H9 (cell line): ENCODE measurements around the gene HMMR. TPM values are rescaled to one million over a fixed set of nuclear protein-coding genes. Genes with fewer than 3 reads are reported as not detected.

Source experiments
- DNase-seq: peaks from one replicate; pipeline ENCODE4 v3.0.0-alpha.2; 2017
- H2AFZ ChIP-seq: one replicate; pipeline ENCODE4 v1.6.1; 2013; ENCODE audit warnings: mild to moderate bottlenecking, low read length, control low read depth, moderate library complexity
- H2AK5ac ChIP-seq: 2 replicates; pipeline ENCODE4 v1.6.1; 2013; ENCODE audit warnings: low read length, control low read depth, mixed read lengths; ENCODE audit not compliant: insufficient read length
- H2BK120ac ChIP-seq: one replicate; pipeline ENCODE4 v1.6.1; 2013; ENCODE audit warnings: low read depth, mild to moderate bottlenecking, low read length, control low read depth, inconsistent platforms; ENCODE audit not compliant: poor library complexity, severe bottlenecking
- H2BK12ac ChIP-seq: 2 replicates; pipeline ENCODE4 v1.6.1; 2013; ENCODE audit warnings: low read length, control low read depth, mixed read lengths, low read depth; ENCODE audit not compliant: insufficient read length
- H2BK15ac ChIP-seq: 2 replicates; pipeline ENCODE4 v1.6.1; 2013; ENCODE audit warnings: low read depth, low read length, control low read depth
- H2BK20ac ChIP-seq: one replicate; pipeline ENCODE4 v1.6.1; 2013; ENCODE audit warnings: low read depth, mild to moderate bottlenecking, low read length, control low read depth, inconsistent platforms; ENCODE audit not compliant: poor library complexity, severe bottlenecking
- H2BK5ac ChIP-seq: 2 replicates; pipeline ENCODE4 v1.6.1; 2013; ENCODE audit warnings: low read length, control low read depth, mixed read lengths; ENCODE audit not compliant: insufficient read length
- H3K14ac ChIP-seq: 2 replicates; pipeline ENCODE4 v1.6.1; 2013; ENCODE audit warnings: low read length, control low read depth; ENCODE audit not compliant: insufficient read depth
- H3K18ac ChIP-seq: 2 replicates; pipeline ENCODE4 v1.6.1; 2013; ENCODE audit warnings: low read depth, mild to moderate bottlenecking, mixed read lengths, low read length, control low read depth; ENCODE audit not compliant: insufficient read length
- H3K23ac ChIP-seq: 2 replicates; pipeline ENCODE4 v1.6.1; 2013; ENCODE audit warnings: low read length, control low read depth, mixed read lengths, low read depth; ENCODE audit not compliant: insufficient read length
- H3K23me2 ChIP-seq: 2 replicates; pipeline ENCODE4 v1.6.1; 2013; ENCODE audit warnings: low read depth, mild to moderate bottlenecking, mixed read lengths, low read length, control low read depth; ENCODE audit not compliant: insufficient read length, poor library complexity, severe bottlenecking
- H3K27ac ChIP-seq: 2 replicates; pipeline ENCODE4 v1.5.1; 2013; ENCODE audit warnings: low read length, control low read depth, mixed read lengths, low read depth; ENCODE audit not compliant: insufficient read length
- H3K27me3 ChIP-seq: 2 replicates; pipeline ENCODE4 v1.6.1; 2013; ENCODE audit warnings: low read length, control low read depth, inconsistent platforms; ENCODE audit not compliant: insufficient read depth
- H3K4ac ChIP-seq: 2 replicates; pipeline ENCODE4 v1.6.1; 2013; ENCODE audit warnings: low read depth, mild to moderate bottlenecking, control low read depth, inconsistent platforms, low read length, moderate library complexity
- H3K4me1 ChIP-seq: 2 replicates; pipeline ENCODE4 v1.6.1; 2013; ENCODE audit warnings: low read length, control low read depth, inconsistent platforms; ENCODE audit not compliant: insufficient read depth
- H3K4me2 ChIP-seq: 2 replicates; pipeline ENCODE4 v1.6.1; 2013; ENCODE audit warnings: low read length, control low read depth, mixed read lengths; ENCODE audit not compliant: insufficient read length, insufficient read depth
- H3K56ac ChIP-seq: 2 replicates; pipeline ENCODE4 v1.6.1; 2013; ENCODE audit warnings: low read depth, mild to moderate bottlenecking, mixed read lengths, low read length, control low read depth; ENCODE audit not compliant: insufficient read length
- H3K79me1 ChIP-seq: 2 replicates; pipeline ENCODE4 v1.6.1; 2013; ENCODE audit warnings: low read depth, mild to moderate bottlenecking, moderate library complexity, low read length, control low read depth, inconsistent platforms; ENCODE audit not compliant: insufficient read depth, poor library complexity, severe bottlenecking
- H3K79me2 ChIP-seq: 2 replicates; pipeline ENCODE4 v1.6.1; 2013; ENCODE audit warnings: low read length, control low read depth, inconsistent platforms; ENCODE audit not compliant: insufficient read depth
- H3K9ac ChIP-seq: 2 replicates; pipeline ENCODE4 v1.6.1; 2013; ENCODE audit warnings: low read length, control low read depth, mixed read lengths; ENCODE audit not compliant: insufficient read length; ENCODE audit errors: extremely low read depth
- H3K9me3 ChIP-seq: one replicate; pipeline ENCODE4 v1.6.1; 2013; ENCODE audit warnings: low read depth, low read length, inconsistent platforms; ENCODE audit not compliant: control insufficient read depth
- H3T11ph ChIP-seq: one replicate; pipeline ENCODE4 v1.6.1; 2013; ENCODE audit warnings: mild to moderate bottlenecking, low read length, control low read depth, inconsistent platforms
- H4K20me1 ChIP-seq: one replicate; pipeline ENCODE4 v1.6.1; 2013; ENCODE audit not compliant: control insufficient read depth, insufficient read length, insufficient read depth
- H4K5ac ChIP-seq: 2 replicates; pipeline ENCODE4 v1.6.1; 2013; ENCODE audit warnings: low read depth, mild to moderate bottlenecking, mixed read lengths, low read length, control low read depth; ENCODE audit not compliant: insufficient read length
- H4K8ac ChIP-seq: replicated peaks from 2 replicates; pipeline ENCODE4 v1.6.1; 2013; ENCODE audit warnings: low read length, control low read depth, mixed read lengths, low read depth; ENCODE audit not compliant: insufficient read length
- H4K91ac ChIP-seq: 2 replicates; pipeline ENCODE4 v1.6.1; 2013; ENCODE audit warnings: low read depth, mild to moderate bottlenecking, moderate library complexity, mixed read lengths, low read length, control low read depth; ENCODE audit not compliant: insufficient read length
- H3K27ac Mint-ChIP-seq, 3 experiments: 2 replicates in 2 of 3; 3 replicates in 1 of 3; pipeline ENCODE4 v1.8.0; 2020 to 2021; ENCODE audit warnings: mixed read lengths in 3 of 3, mild to moderate bottlenecking in 1 of 3, moderate library complexity in 1 of 3
- H3K27me3 Mint-ChIP-seq: 2 replicates; pipeline ENCODE4 v1.8.0; 2021; ENCODE audit warnings: low read depth, mild to moderate bottlenecking, moderate library complexity, mixed read lengths
- H3K36me3 Mint-ChIP-seq, 3 experiments: 2 replicates in 2 of 3; 3 replicates in 1 of 3; pipeline ENCODE4 v1.8.0; 2020 to 2021; ENCODE audit warnings: low read depth in 3 of 3, mixed read lengths in 3 of 3; ENCODE audit not compliant: insufficient read depth in 1 of 3
- H3K4me1 Mint-ChIP-seq, 2 experiments: 2 replicates each; pipeline ENCODE4 v1.8.0; 2020; ENCODE audit warnings: mixed read lengths in 2 of 2
- H3K4me3 Mint-ChIP-seq, 2 experiments: 2 replicates in 1 of 2; 3 replicates in 1 of 2; pipeline ENCODE4 v1.8.0; 2020 to 2021; ENCODE audit warnings: mild to moderate bottlenecking in 2 of 2, mixed read lengths in 2 of 2, moderate library complexity in 1 of 2
- H3K9me3 Mint-ChIP-seq, 2 experiments: 2 replicates in 1 of 2; 3 replicates in 1 of 2; pipeline ENCODE4 v1.8.0; 2020; ENCODE audit warnings: mild to moderate bottlenecking in 2 of 2, mixed read lengths in 2 of 2, moderate library complexity in 1 of 2
- WGBS: extraction: QIAGEN DNeasy Blood & Tissue Kit; methylation state at CpG from one replicate; pipeline ENCODE4 v1.1.7; 2013; ENCODE audit warnings: missing lambda C conversion rate, low lambda C conversion rate, mixed read lengths; ENCODE audit not compliant: insufficient read length; ENCODE audit errors: extremely low coverage; 5-methylcytosine and 5-hydroxymethylcytosine counted together
- total RNA-seq: library from RNA; stranded (reverse); gene quantifications from 2 replicates; pipeline ENCODE4 v1.2.1, GENCODE V29; 2021
- TF ChIP-seq, protein P1 (sequence below): fragments of 200-600 bp; sonication (generic); conservative IDR thresholded peaks from 3 replicates; pipeline ENCODE4 v1.8.0; 2021; ENCODE audit warnings: antibody characterized with exemption, mild to moderate bottlenecking

The HMMR gene
- total RNA-seq, 1 experiment from 2014 or later: 36.2 TPM

DNA sequence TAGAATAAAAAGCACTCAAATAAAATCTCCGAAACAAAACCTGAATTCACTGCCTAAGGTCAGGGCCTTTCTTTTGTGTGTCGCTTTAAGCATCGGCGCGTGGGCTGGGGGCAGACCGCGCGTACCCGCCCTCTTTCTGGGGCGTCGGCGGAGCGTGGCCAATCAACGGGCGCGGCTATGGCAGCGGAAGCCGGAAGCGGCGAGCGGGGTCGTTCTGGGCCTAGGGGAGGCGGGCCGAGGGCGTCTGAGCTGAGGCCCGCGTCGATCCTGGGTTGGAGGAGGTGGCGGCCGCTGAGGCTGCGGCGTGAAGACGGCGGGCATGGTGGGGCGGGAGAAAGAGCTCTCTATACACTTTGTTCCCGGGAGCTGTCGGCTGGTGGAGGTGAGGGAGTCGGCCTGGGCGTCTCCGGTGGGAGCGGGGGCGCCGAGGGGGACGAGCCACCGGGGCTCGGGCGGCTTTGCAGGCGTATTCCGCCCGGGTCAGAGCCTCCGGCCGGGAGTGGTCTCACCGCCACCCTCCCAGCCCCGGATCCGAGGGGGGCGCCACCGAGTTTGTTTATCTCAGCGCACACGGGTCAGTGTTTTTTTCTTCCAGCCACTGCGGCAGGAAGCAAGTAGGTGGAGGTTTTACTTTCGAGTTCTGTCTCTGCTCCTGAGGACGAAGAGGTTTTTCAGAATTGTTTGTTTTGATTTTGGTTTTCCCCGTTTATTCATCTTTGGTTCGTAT is 45.1 kb downstream of the HMMR start, which contains the start of gene MAT2B:
Gene MAT2B (plus strand): TSS at position 252 of the 727 bp plus-strand sequence. CDS start 68 bp downstream, at position 320.
- Mint-ChIP-seq H3K9me3 (no peaks in the 10 kb centered on the region; a peak in 1 of 5 replicates), H3K4me3 (peak within 1 kb of the TSS; percentile 79 to 93), H3K27ac (peak within 1 kb of the TSS; percentile 94 to 99 (median 99)), H3K4me1 (peaks cover 45 to 46% of the 10 kb centered on the region in 2 experiments), H3K27me3 (no peaks in the 10 kb centered on the region), H3K36me3 (peaks cover 4 to 21% (median 5%) of the 10 kb centered on the region in 3 experiments; a peak in 5 of 7 replicates)
- peak within 1 kb of the TSS; percentile 1; the same call in 1 of the 2 replicates for H3K4ac ChIP-seq
- no peak within 1 kb of the TSS for H2BK20ac ChIP-seq
- no peaks in the 10 kb centered on the region for H3K9me3 ChIP-seq
- H3K4me1 ChIP-seq: peaks cover 3% of the 10 kb centered on the region; the same call in 1 of the 2 replicates
- H3K9ac ChIP-seq: peak within 1 kb of the TSS; percentile 95
- peak; percentile 95 for DNase-seq
- H3K4me2 ChIP-seq: peak within 1 kb of the TSS; percentile 100
- H3K79me2 ChIP-seq: peaks cover 39% of the 10 kb centered on the region
- H4K20me1 ChIP-seq: no peaks in the 10 kb centered on the region
- no peak within 1 kb of the TSS for H3T11ph ChIP-seq
- H2BK5ac ChIP-seq: peak within 1 kb of the TSS; percentile 4
- no peak within 1 kb of the TSS for H2BK15ac ChIP-seq
- H2AFZ ChIP-seq: no peak within 1 kb of the TSS
- no peaks in the 10 kb centered on the region for H3K27me3 ChIP-seq
- peak within 1 kb of the TSS; percentile 78 for H2BK120ac ChIP-seq
- H3K23ac ChIP-seq: no peak within 1 kb of the TSS
- H4K5ac ChIP-seq: peak within 1 kb of the TSS; percentile 29
- H3K14ac ChIP-seq: peak within 1 kb of the TSS; percentile 92
- no peak within 1 kb of the TSS for H2BK12ac ChIP-seq
- peak within 1 kb of the TSS; percentile 98 for H3K27ac ChIP-seq
- peaks cover 12% of the 10 kb centered on the region for H3K23me2 ChIP-seq
- no peak within 1 kb of the TSS for H4K8ac ChIP-seq
- TF ChIP-seq, protein P1, sequence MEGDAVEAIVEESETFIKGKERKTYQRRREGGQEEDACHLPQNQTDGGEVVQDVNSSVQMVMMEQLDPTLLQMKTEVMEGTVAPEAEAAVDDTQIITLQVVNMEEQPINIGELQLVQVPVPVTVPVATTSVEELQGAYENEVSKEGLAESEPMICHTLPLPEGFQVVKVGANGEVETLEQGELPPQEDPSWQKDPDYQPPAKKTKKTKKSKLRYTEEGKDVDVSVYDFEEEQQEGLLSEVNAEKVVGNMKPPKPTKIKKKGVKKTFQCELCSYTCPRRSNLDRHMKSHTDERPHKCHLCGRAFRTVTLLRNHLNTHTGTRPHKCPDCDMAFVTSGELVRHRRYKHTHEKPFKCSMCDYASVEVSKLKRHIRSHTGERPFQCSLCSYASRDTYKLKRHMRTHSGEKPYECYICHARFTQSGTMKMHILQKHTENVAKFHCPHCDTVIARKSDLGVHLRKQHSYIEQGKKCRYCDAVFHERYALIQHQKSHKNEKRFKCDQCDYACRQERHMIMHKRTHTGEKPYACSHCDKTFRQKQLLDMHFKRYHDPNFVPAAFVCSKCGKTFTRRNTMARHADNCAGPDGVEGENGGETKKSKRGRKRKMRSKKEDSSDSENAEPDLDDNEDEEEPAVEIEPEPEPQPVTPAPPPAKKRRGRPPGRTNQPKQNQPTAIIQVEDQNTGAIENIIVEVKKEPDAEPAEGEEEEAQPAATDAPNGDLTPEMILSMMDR: peak; percentile 67; the same call in 2 of the 3 replicates
- H4K91ac ChIP-seq: no peak within 1 kb of the TSS
- H3K18ac ChIP-seq: peak within 1 kb of the TSS; percentile 92
- peak within 1 kb of the TSS; percentile 15 for H3K56ac ChIP-seq
- H3K79me1 ChIP-seq: no peaks in the 10 kb centered on the region
- no CpG with 5 or more reads among the region's 64 CpGs for WGBS
- no peak within 1 kb of the TSS for H2AK5ac ChIP-seq
